A172 (cell line): ENCODE measurements around the gene FTL. TPM values are rescaled to one million over a fixed set of nuclear protein-coding genes. Genes with fewer than 3 reads are reported as not detected.

Source experiments
- DNase-seq: peaks from one replicate; pipeline ENCODE4 v3.0.0-alpha.2; 2015; ENCODE audit warnings: low spot score
- total RNA-seq: library from RNA; depleted of rRNA; stranded (reverse); fragments of >200 nt; shearing (Covaris generic); gene quantifications from 2 replicates; pipeline ENCODE4 v1.2.3, GENCODE V29; 2014

FTL gene
- total RNA-seq, 1 experiment from 2014 or later, result 2,662 TPM

DNA sequence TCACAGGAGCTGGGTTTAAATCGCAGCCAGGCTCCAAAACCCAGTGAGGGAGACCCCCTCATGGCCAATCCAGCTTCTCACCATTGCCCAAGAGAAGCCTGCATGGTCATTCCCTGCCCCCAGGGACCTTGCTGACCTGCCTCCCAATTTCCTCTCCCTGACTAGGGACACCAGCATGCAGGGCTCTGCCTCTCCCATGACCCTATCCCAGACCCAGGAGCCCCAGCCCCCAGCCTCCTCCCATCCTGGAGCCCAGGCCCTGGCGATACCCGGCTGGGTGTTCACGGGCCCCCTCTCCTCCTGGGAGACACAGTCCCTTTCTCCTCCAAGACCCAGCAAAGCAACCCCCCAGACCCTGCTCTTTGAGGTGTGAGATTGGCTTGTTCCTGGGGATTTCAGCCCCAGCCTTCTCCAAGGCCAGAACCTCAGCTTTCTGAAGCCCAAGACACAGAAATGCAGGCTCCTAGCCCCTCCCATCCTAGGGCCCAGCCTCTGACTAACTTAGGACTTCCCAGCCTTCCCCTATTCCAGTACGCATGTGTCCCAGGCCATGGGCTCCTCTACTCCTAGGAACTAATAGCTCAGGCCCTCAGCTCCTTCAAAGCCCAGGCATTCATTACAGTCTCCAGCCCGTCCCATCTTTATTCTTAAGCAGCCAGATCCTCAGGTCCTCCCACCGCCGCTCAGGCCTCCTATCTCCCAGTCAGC, 26.9 kb downstream of the FTL start:
- peak; percentile 42 for DNase-seq

DNA sequence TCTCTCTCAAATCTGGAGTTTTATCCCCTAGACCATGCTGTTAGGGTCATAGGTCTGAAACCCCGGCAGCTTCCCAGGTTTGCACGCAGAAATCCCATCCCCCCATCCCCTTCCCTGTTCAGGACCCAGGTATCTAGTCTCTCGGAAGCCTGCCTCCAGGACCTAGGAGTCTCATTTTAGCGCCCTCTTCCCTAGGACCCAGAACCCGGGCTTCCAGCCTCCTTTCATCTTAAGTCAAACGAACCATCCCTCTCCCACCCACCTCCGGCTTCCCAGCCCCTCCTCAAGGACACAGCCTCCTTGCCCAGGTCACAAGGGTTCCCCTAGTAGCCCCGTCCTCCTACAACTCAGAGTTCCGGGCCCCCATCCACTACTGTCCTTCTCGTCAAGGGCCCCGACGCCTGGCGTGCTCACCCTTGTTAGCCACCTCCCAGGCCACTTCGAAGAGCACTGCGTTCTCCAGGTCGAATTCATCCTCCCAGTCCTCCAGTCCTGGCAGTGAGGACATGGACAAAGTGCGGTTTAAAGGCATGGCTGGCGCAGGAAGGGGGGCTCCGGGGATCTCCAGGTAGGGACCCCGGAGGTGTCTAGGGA, 27.6 kb downstream of the FTL start:
- no peak for DNase-seq

DNA sequence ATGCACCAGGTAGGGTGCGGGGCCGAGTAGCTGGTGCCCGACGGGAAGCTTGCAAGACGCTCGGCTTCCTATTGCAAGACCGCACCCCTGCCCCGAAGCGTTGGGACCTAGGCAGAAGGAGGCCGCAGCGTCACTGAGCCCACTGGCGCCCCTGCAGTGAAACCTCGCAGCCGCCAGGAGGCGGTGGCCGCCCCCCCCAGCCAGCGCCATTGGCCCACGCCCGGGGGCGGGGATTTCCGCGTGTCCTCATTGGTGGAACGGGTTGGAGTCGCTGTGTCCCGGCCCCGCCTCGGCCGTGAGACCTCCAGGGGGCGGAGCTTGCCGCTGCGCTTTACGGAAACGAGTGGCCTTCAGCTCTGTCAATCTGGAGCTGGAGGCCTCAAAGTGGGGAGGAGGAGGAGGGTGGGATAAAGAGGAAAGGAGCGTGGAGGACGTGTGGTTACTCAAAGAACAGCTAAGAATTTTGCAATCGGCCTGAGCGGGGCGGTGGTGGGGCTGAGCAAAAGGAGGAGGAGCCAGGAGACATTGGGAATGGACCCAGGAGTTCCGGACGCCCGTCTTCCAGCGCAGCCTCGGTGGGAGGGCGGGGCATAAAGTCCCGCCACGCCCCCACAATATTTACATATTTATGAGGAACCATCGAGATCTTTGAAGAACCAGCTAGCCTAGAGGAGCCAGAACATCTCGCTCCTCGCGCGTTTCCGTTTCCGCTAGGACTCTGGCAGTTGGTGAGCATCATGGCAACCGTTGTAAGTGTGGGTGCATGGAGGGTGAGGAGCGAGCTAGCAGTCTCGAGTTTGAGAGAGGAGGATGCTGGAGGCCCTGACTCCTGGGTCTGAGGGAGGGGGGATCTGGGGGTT, 28.3 kb downstream of the FTL start, which contains the start of the genes GYS1 and RUVBL2:
Gene GYS1 (minus strand): TSS at position 135 of the 860 bp plus-strand sequence. CDS start 197 bp downstream, outside the sequence.
Gene RUVBL2 (plus strand): TSS at position 713 of the 860 bp plus-strand sequence. CDS start 25 bp downstream, at position 738.
- DNase-seq, result peak; percentile 92

DNA sequence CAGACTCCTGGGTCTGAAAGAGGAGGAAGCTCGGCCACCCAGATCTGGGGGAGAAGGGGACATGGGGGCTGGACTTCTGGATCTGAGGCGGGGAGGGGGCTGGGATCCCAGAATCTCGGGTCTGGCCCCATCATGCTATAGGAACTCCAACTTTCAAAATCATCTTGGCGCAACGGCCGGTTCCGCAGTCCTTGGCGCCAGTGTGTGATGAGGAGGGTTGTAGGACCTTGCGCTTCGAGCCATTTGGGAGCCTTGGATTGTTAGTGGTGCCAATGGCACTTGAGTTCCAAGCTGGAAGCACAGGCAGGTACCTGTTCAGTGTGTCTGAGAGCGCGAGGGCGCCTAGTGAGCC, 28.9 kb downstream of the FTL start:
- no peak for DNase-seq

DNA sequence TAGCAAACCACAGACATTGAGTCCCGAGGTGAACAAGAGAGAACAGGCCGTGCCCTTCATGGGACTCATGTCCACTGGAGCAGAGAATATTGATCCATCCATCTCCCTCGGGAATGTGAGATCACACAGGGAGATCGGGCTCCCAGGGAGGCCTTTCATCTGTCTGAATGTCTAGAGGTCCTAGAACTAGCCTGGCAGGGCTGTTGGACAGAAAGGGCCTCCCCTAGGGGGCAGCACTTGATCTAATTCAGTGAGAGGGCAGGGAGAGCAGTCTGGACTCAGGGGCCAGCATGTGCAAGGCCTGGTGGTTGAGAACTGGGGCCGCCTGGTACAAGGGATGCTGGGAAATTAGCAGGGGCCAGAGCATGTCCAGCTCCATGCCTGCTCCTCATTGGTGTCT, 32.9 kb downstream of the FTL start:
- peak; percentile 36 for DNase-seq

DNA sequence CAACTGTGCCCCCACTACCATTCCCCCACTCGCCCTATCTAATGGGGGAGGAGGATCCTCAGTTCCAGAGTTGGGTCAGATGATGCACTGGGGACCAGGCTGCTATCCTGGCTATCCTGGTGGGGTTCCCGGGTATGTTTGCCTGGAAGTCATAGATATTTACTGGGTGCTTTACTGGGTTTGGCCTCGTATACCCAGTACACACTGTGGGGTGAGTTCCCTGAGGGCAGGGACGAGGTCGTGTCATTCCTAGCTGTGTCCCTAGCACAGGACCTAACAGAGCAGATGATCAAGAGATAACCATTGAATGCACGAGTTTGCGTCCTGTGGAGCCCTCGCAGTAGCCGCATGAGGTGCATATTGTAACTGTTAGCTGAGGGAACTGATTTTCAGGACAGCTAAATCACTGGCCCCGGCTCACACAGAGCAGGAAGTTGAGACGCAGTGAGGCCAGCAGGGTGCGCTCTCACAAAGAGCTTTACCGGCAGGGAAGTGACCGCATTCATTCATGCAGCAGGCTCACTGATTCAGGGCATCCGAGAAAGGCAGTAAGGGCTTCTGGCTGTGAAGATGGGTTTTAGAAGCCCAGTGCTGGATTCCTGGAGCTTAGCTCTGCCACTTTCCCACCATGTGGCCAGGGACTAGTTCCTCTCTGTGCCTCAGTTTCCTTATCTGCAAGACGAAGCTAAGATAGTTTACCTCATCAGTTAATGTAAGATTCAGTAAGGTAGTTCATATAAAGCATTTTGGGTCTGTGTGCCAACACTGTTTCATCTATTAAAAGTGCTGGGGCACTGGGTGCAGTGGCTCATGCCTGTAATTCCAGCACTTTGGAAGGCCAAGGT, 34.6 kb downstream of the FTL start:
- DNase-seq, result peak; percentile 40

DNA sequence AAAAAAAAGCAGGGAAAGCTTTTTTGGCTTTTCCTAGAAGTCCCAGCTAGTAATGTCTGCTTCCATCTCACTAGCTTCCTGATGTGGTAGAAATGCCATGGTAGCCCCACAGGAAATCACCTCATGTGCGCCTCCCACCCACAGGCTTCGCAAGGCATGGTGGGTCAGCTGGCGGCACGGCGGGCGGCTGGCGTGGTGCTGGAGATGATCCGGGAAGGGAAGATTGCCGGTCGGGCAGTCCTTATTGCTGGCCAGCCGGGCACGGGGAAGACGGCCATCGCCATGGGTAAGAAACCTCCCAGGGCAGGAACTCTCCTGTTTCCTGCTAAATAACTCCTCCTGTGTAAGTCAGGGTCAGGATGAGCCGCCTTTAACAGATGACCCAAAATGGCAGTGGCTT, 39.0 kb downstream of the FTL start:
- no peak for DNase-seq

DNA sequence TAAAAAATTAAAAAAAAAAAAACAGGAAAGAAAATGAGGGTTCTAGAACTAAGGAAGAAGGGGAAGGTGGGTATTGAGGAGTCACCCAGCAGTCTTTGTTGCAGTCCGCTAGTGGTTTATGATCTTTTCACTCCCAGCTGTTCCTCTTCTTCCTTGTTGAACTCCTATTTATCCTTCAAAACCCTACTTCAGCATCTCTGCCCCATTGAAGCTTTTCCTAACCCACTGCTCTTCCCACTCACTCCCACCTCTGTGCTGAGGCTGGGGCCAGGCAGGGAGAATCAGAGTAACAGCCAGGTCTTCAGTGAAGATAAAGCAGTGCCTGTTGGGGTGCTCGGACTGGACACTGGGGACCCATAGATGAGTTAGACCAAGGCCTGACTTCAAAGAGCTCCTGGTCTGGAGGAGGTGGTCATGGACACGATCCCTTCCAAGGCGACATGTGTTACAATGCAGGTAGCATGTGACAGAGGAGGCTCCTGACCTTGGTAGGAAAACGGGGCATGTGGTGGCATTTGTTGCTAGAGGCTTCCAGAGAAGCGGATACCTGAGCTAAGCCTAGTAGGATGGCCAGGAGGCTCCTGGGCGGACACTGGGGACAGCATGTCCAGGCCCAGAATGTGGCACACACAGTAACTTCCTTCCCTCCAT, 40.0 kb downstream of the FTL start:
- no peak for DNase-seq

DNA sequence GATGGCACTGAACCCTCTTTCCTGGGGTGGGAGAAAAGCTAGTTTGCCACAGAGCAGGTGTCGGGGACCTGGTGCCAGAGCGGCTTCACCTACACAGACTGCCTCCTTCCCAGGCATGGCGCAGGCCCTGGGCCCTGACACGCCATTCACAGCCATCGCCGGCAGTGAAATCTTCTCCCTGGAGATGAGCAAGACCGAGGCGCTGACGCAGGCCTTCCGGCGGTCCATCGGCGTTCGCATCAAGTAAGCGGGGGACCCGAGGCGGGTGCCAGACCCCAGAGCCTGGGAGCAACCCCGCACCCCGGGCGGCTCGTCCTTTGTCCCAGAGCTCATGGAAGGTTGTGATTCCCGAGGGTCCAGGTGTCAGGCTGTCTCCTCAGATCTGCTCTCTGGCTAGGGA, 41.8 kb downstream of the FTL start:
- DNase-seq, result no peak

DNA sequence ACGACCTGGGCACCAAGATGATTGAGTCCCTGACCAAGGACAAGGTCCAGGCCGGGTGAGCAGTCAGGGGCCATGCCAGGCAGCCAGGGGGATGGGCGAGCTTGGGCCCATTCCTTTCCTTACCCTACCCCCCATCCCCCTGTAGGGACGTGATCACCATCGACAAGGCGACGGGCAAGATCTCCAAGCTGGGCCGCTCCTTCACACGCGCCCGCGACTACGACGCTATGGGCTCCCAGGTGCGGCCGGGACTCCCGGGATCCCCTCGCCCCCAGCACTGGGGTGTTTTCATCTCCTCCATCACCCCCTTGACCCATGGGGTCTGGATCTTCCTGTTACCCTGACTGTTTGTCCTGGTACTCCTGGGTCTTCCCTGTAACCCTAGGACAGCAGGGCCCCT, 44.7 kb downstream of the FTL start:
- DNase-seq, result no peak

DNA sequence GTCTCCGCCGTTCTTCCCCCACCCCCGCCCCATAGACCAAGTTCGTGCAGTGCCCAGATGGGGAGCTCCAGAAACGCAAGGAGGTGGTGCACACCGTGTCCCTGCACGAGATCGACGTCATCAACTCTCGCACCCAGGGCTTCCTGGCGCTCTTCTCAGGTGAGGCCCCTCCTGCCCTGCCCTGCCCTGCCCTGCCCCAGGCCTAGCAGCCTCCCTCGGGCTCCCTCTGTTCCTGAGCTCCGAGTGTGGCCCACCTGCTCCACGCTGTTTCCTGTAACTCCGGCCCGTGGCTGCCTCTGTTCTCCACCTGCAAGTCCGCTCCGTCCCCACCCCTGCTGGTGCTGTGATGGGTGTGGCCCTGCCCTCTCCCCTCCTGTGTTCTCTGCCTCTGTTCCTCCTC, 45.3 kb downstream of the FTL start:
- DNase-seq, result no peak

DNA sequence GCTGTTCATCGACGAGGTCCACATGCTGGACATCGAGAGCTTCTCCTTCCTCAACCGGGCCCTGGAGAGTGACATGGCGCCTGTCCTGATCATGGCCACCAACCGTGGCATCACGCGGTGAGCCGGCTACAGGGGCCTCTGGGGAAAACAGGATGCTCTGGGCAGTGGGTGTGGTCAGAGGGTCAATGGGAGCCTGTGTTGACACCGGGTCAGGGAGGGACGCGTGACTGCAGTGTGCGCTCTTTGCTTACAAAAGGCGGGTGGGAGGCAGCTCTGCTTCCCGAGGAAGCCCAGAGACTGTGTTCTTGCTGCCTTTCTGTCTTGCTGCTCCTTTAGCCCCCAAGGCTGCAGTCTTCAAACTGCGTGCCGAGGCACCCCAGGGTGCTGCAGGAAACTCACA, 46.1 kb downstream of the FTL start:
- DNase-seq, result no peak

DNA sequence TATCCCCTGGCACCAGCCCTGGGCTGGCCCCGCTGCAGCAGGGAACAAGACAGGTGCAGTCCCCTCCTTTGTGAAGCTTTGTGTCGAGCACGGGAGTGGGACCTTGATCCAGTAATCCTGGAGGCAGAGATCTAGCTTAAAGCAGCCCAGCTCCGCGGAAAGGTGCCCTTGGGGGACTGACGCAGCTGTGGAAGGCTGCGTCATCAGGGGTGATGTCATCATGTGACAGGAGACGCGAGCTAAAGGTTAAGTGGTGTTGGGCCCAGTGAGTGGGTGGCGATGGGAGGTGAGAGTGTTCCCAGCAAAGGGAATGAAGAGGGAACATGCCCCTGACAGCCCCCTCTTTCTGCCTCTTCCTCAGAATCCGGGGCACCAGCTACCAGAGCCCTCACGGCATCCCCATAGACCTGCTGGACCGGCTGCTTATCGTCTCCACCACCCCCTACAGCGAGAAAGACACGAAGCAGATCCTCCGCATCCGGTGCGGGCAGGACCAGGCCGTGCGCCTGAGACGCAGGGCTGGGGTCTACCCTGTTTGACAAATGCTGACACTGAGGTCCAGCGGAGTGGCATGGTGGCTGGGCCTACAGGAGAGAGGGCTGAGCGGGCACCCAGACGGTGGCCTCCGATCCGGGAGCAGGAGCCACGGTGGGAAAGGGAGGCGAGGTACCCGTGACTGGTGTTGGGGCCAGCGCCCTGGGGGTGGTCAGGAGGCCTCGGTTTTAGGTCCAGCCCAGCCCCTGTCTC, 49.2 kb downstream of the FTL start:
- no peak for DNase-seq

DNA sequence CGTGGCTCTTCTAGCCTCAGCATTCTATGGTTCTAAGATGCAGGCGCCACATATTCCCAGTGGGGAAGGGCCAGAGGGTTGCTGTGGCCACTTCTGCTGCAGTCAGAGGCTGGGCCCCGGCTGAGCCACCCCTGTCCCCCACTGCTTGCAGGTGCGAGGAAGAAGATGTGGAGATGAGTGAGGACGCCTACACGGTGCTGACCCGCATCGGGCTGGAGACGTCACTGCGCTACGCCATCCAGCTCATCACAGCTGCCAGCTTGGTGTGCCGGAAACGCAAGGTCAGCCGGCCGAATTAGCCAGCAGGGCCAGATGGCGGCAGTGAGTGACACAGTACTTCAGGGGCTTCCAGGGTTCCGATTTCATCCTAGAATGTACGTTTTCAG, 49.8 kb downstream of the FTL start:
- DNase-seq, result no peak

DNA sequence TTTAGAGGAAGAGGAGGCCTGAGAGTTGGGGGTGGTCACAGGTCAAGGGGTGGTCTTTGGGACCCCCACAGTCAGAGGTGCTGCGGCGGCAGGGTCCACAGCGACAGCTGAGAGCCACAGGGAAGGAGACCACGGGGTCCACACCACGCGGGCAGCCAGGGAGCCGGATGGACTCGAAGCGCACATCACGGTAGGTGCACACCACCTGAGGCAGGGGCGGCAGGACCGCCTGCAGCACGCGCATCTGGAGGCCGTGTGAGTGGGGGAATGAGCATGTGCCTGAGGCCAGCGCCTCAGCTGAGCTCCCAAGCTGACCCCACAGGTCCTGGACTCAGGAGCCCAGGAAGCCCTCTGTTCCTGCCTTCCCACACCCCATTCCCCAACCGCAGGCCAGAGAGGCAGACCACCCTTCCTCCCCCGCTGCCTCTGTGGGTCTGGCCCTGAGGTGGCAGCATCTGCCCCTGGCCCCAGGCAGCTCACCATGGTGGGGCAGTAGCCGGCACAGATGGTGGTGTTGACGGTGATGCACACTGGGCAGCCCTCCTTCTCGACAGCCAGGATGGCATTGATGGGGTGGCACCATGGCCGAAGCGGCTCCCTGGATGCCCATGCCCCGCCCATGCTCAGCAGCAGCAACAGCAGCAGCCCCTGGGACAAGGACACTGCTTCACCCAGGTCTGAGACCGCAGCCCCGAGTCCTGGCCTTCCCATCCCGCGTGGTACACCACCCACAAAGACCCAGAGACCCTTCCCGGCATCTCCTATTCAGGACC, 51.1 kb downstream of the FTL start:
- DNase-seq, result no peak
